GM23338 (cell line): ENCODE measurements around the gene PARP9. TPM values are rescaled to one million over a fixed set of nuclear protein-coding genes. Genes with fewer than 3 reads are reported as not detected.

Source experiments
- ATAC-seq: fragments of 200-7000 bp; cut with Tn5 transposase; 3 replicates; pipeline ENCODE4 v1.9.1; 2020
- DNase-seq: peaks from one replicate; pipeline ENCODE4 v3.0.0-alpha.2; 2015; ENCODE audit warnings: low spot score
- H2AFZ ChIP-seq: fragments of 200-600 bp; sonication (generic); 2 replicates; pipeline ENCODE4 v1.8.0; 2016; ENCODE audit warnings: antibody characterized with exemption, mild to moderate bottlenecking, moderate library complexity
- H3F3A ChIP-seq: fragments of 200-600 bp; sonication (generic); replicated peaks from 2 replicates; pipeline ENCODE4 v1.8.0; 2017; ENCODE audit warnings: antibody characterized with exemption, mixed run types, low read depth
- H3K27ac ChIP-seq: fragments of 200-600 bp; sonication (generic); 2 replicates; pipeline ENCODE4 v1.6.1; 2016; ENCODE audit warnings: low read depth
- H3K27me3 ChIP-seq: fragments of 200-600 bp; sonication (generic); 2 replicates; pipeline ENCODE4 v1.8.0; 2016; ENCODE audit warnings: mild to moderate bottlenecking, mixed run types, moderate library complexity; ENCODE audit not compliant: insufficient read depth
- H3K36me3 ChIP-seq: fragments of 200-600 bp; sonication (generic); 2 replicates; pipeline ENCODE4 v1.8.0; 2016; ENCODE audit warnings: mild to moderate bottlenecking; ENCODE audit not compliant: insufficient read depth
- H3K4me1 ChIP-seq: fragments of 200-600 bp; sonication (generic); 2 replicates; pipeline ENCODE4 v1.8.0; 2016; ENCODE audit warnings: mild to moderate bottlenecking, moderate library complexity; ENCODE audit not compliant: insufficient read depth
- H3K4me2 ChIP-seq: fragments of 200-600 bp; sonication (generic); 2 replicates; pipeline ENCODE4 v1.7.1; 2017; ENCODE audit warnings: mixed run types
- H3K4me3 ChIP-seq: fragments of 200-600 bp; sonication (generic); 2 replicates; pipeline ENCODE4 v1.6.1; 2016; ENCODE audit warnings: mixed run types
- H3K79me2 ChIP-seq: fragments of 200-600 bp; sonication (generic); replicated peaks from 2 replicates; pipeline ENCODE4 v1.8.0; 2017; ENCODE audit warnings: mild to moderate bottlenecking; ENCODE audit not compliant: insufficient read depth
- H3K9me2 ChIP-seq: fragments of 200-600 bp; sonication (generic); 2 replicates; pipeline ENCODE4 v1.8.0; 2017; ENCODE audit not compliant: insufficient read depth
- H4K20me1 ChIP-seq: fragments of 200-600 bp; sonication (generic); replicated peaks from 2 replicates; pipeline ENCODE4 v1.8.0; 2017; ENCODE audit warnings: mild to moderate bottlenecking; ENCODE audit not compliant: insufficient read depth
- H3K27ac Mint-ChIP-seq: 2 replicates; pipeline ENCODE4 v1.8.0; 2020; ENCODE audit warnings: inconsistent platforms, mild to moderate bottlenecking, moderate library complexity, mixed read lengths
- H3K27me3 Mint-ChIP-seq: 3 replicates; pipeline ENCODE4 v1.8.0; 2022; ENCODE audit warnings: low read depth, mild to moderate bottlenecking, moderate library complexity, mixed read lengths, inconsistent platforms; ENCODE audit not compliant: insufficient read depth, poor library complexity
- H3K36me3 Mint-ChIP-seq: 3 replicates; pipeline ENCODE4 v1.8.0; 2021; ENCODE audit warnings: low read depth, mild to moderate bottlenecking, inconsistent platforms, moderate library complexity, mixed read lengths
- H3K4me1 Mint-ChIP-seq: 3 replicates; pipeline ENCODE4 v1.8.0; 2020; ENCODE audit warnings: mild to moderate bottlenecking, inconsistent platforms, mixed read lengths
- H3K4me3 Mint-ChIP-seq: 3 replicates; pipeline ENCODE4 v1.8.0; 2021; ENCODE audit warnings: moderate library complexity, mild to moderate bottlenecking, inconsistent platforms, mixed read lengths
- H3K9me3 Mint-ChIP-seq: 3 replicates; pipeline ENCODE4 v1.8.0; 2020; ENCODE audit warnings: moderate library complexity, mild to moderate bottlenecking, inconsistent platforms, mixed read lengths
- CREB1 ChIP-seq: fragments of 250-450 bp; sonication (Bioruptor Pico); IDR thresholded peaks from 2 replicates; pipeline ENCODE4 v1.5.0; 2020; ENCODE audit warnings: low read depth, mild to moderate bottlenecking, moderate library complexity
- ETS1 ChIP-seq: IDR thresholded peaks from 2 replicates; pipeline ENCODE4 v1.6.1; 2016; ENCODE audit warnings: antibody characterized with exemption
- EZH2 ChIP-seq: fragments of 200-600 bp; sonication (generic); IDR thresholded peaks from one replicate; pipeline ENCODE4 v1.8.0; 2017; ENCODE audit warnings: antibody characterized with exemption, mild to moderate bottlenecking, low read depth; ENCODE audit not compliant: unreplicated experiment
- EZH2phosphoT487 ChIP-seq: fragments of 200-600 bp; sonication (generic); IDR thresholded peaks from one replicate; pipeline ENCODE4 v1.8.1; 2018; ENCODE audit warnings: antibody characterized with exemption; ENCODE audit not compliant: unreplicated experiment
- POLR2AphosphoS5 ChIP-seq: IDR thresholded peaks from 2 replicates; pipeline ENCODE4 v1.6.1; 2016; ENCODE audit warnings: antibody characterized with exemption, low read depth
- REST ChIP-seq: IDR thresholded peaks from one replicate; pipeline ENCODE4 v1.6.1; 2018; ENCODE audit warnings: antibody characterized with exemption; ENCODE audit not compliant: unreplicated experiment
- ZNF114 ChIP-seq: fragments of 250-450 bp; sonication (Bioruptor Pico); IDR thresholded peaks from 2 replicates; pipeline ENCODE4 v1.5.0; 2020; ENCODE audit warnings: mild to moderate bottlenecking, moderate library complexity
- ZNF462 ChIP-seq: fragments of 250-450 bp; sonication (Bioruptor Pico); IDR thresholded peaks from 2 replicates; pipeline ENCODE4 v1.5.0; 2020; ENCODE audit warnings: mild to moderate bottlenecking, moderate library complexity
- polyA plus RNA-seq: library from polyadenylated mRNA; unstranded; fragments of >200 nt; fragmentation: Nextera tagmentation; extraction: Ambion mirVana; gene quantifications from 2 replicates; pipeline ENCODE4 v1.2.1, GENCODE V29; 2016
- total RNA-seq: library from RNA; depleted of rRNA; stranded (reverse); fragments of >200 nt; shearing (Covaris generic); gene quantifications from 2 replicates; pipeline ENCODE4 v1.2.3, GENCODE V29; 2014
- TF ChIP-seq, protein P1 (sequence below), 2 experiments: fragments of 200-600 bp in 1 of 2; sonication (generic) in 1 of 2; conservative IDR thresholded peaks; 2 replicates each; pipeline versions ENCODE4 v1.5.1 to v1.6.1; 2016 to 2017; ENCODE audit warnings: antibody characterized with exemption in 2 of 2, low read depth in 2 of 2, mild to moderate bottlenecking in 2 of 2, moderate library complexity in 1 of 2

Gene PARP9
- total and polyA plus RNA-seq, 2 experiments from 2014 or later, result 1.8 to 2.2 TPM

DNA sequence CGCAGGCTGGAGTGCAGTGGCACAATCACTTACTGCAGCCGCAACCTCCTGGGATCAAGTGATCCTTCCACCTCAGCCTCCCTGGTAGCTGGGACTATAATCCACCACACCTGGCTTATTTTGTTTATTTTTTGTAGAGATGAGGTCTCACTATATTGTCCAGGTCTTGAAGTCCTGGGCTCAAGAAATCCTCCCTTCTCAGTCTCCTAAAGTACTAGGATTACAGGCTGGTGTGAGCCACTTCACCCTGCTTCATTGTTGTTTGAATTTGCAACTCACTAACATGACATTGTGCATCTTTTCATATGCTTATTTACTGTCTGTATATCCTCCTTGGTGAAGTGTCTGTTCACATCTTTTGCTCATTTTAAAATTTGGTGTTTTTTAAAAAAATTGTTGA is 23.5 kb upstream of the PARP9 start (continued):
- TF ChIP-seq ZNF462 (CRISPR knock-in tag) (no peak), CREB1 (no peak)

GRCh38 chr3:122586773-122587485 is 22.8 kb upstream of the PARP9 start:
- Histone ChIP-seq H3K27me3 (no peaks in the 10 kb centered on the region), H3K9me2 (no peaks in the 10 kb centered on the region; the same call in 1 of the 2 replicates), H3K27ac (no peak overlapping the region; the same call in 1 of the 2 replicates), H3K4me2 (no peak overlapping the region), H3K79me2 (no peaks in the 10 kb centered on the region), H3F3A (no peaks in the 10 kb centered on the region), H3K36me3 (no peaks in the 10 kb centered on the region), H4K20me1 (no peaks in the 10 kb centered on the region), H2AFZ (no peak overlapping the region; the same call in 1 of the 2 replicates), H3K4me1 (peaks cover 11% of the 10 kb centered on the region), H3K4me3 (no peak overlapping the region)
- TF ChIP-seq ETS1 (no peak), ZNF114 (CRISPR knock-in tag) (no peak), EZH2 (no peak), POLR2AphosphoS5 (no peak), EZH2phosphoT487 (no peak), REST (no peak), CREB1 (no peak)
- TF ChIP-seq, protein P1, sequence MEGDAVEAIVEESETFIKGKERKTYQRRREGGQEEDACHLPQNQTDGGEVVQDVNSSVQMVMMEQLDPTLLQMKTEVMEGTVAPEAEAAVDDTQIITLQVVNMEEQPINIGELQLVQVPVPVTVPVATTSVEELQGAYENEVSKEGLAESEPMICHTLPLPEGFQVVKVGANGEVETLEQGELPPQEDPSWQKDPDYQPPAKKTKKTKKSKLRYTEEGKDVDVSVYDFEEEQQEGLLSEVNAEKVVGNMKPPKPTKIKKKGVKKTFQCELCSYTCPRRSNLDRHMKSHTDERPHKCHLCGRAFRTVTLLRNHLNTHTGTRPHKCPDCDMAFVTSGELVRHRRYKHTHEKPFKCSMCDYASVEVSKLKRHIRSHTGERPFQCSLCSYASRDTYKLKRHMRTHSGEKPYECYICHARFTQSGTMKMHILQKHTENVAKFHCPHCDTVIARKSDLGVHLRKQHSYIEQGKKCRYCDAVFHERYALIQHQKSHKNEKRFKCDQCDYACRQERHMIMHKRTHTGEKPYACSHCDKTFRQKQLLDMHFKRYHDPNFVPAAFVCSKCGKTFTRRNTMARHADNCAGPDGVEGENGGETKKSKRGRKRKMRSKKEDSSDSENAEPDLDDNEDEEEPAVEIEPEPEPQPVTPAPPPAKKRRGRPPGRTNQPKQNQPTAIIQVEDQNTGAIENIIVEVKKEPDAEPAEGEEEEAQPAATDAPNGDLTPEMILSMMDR (conservative IDR thresholded peaks at IDR 0.05; ENCODE audit: low read depth in 2 of 2), result no peak
- H3K27me3 Mint-ChIP-seq, result no peaks in the 10 kb centered on the region
- DNase-seq (no peak), ATAC-seq (no peak)
- H3K9me3 Mint-ChIP-seq, result peaks cover 27% of the 10 kb centered on the region
- peaks cover 12% of the 10 kb centered on the region for H3K36me3 Mint-ChIP-seq
- no peak overlapping the region for H3K4me3 Mint-ChIP-seq
- no peak overlapping the region for H3K27ac Mint-ChIP-seq
- H3K4me1 Mint-ChIP-seq, result peaks cover 8% of the 10 kb centered on the region
